Prostate gland (tissue), 2 donors: Measurements from ENCODE around the gene FGD5. TPM values are rescaled to one million over a fixed set of nuclear protein-coding genes. Genes with fewer than 3 reads are reported as not detected.

Source experiments
- DNase-seq: peaks from one replicate; pipeline ENCODE4 v3.0.0-alpha.2; 2019; ENCODE audit warnings: low spot score
- H3K27ac ChIP-seq, 2 donors: fragments of 200-600 bp; sonication (generic); 2 replicates each; pipeline ENCODE4 v1.5.1; 2017 to 2019
- H3K27me3 ChIP-seq: fragments of 200-600 bp; sonication (generic); replicated peaks from 2 replicates; pipeline ENCODE4 v1.5.1; 2019; ENCODE audit not compliant: insufficient read depth
- H3K36me3 ChIP-seq, 2 donors: fragments of 200-600 bp; sonication (generic); 1 replicate in 1 of 2; 2 replicates in 1 of 2; pipeline versions ENCODE4 v1.5.1 to v1.8.1; 2017 to 2019
- H3K4me1 ChIP-seq: fragments of 200-600 bp; sonication (generic); replicated peaks from 2 replicates; pipeline ENCODE4 v1.5.1; 2019
- H3K4me3 ChIP-seq, 2 donors: fragments of 200-600 bp; sonication (generic); 2 replicates each; pipeline ENCODE4 v1.5.1; 2017 to 2019
- H3K9me3 ChIP-seq: fragments of 200-600 bp; sonication (generic); 2 replicates; pipeline ENCODE4 v1.5.1; 2017
- POLR2A ChIP-seq: fragments of 450-650 bp; IDR thresholded peaks from one replicate; pipeline ENCODE4 v1.6.1; 2016; ENCODE audit warnings: antibody characterized with exemption, mild to moderate bottlenecking
- POLR2AphosphoS5 ChIP-seq: sonication (generic); formaldehyde crosslinking; IDR thresholded peaks from one replicate; pipeline ENCODE4 v1.6.1; 2017; ENCODE audit warnings: antibody characterized with exemption
- WGBS: methylation state at CpG from one replicate; pipeline ENCODE4 v1.1.5; 2018; 5-methylcytosine and 5-hydroxymethylcytosine counted together
- intact Hi-C: fragments of 100-400 bp; cut with DNase I; formaldehyde crosslinking; loops from one replicate; pipeline ENCODE4 v1.14.2; 2022
- total RNA-seq, 2 donors: library from RNA; depleted of rRNA; stranded (reverse); fragments of >200 nt; gene quantifications; one replicate each; pipeline ENCODE4 v1.1.0, GENCODE V29; 2016
- TF ChIP-seq, protein P1 (sequence below), 4 experiments: fragments of 200-600 bp in 2 of 4; fragments of 450-650 bp in 2 of 4; sonication (generic) in 2 of 4; IDR thresholded peaks; 1 replicate in 3 of 4; 2 replicates in 1 of 4; pipeline ENCODE4 v1.5.1; 2016 to 2019; ENCODE audit warnings: antibody characterized with exemption in 4 of 4, mild to moderate bottlenecking in 2 of 4, moderate library complexity in 2 of 4

FGD5 gene
- total RNA-seq, 2 donors from 2014 or later, result 4.5 to 15.8 TPM

DNA sequence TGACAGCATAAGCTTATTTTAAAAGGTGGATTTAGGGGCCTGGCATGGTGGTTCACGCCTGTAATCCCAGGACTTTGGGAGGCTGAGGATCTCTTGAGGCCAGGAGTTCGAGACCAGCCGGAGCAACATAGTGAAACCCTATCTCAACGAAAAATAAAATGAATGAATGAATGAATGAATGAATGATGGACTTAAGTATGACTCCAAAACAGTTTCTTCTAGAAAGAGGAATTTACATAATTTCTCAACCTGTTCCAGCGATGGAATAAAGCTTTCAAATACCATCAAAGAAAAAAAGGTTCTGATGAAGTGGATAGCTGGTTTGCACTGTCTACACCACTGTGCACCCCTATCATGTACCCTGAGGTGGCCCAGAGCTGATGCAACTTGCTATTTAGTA, 108.5 kb downstream of the FGD5 start:
- no peak for DNase-seq
- 90% methylated on average over 5 of the region's 5 CpGs for WGBS
- Histone ChIP-seq H3K27ac (no peak overlapping the region), H3K4me3 (no peak overlapping the region), H3K27me3 (no peaks in the 10 kb centered on the region), H3K9me3 (no peaks in the 10 kb centered on the region), H3K4me1 (no peaks in the 10 kb centered on the region), H3K36me3 (no peaks in the 10 kb centered on the region)
- intact Hi-C loops, result loop anchor here (5.0 to 10.0 kb wide), 2 partner anchors 115 to 277 kb away; partner anchors contain the start of gene CAPN7
- TF ChIP-seq POLR2AphosphoS5 (no peak), POLR2A (no peak)
- TF ChIP-seq, protein P1, sequence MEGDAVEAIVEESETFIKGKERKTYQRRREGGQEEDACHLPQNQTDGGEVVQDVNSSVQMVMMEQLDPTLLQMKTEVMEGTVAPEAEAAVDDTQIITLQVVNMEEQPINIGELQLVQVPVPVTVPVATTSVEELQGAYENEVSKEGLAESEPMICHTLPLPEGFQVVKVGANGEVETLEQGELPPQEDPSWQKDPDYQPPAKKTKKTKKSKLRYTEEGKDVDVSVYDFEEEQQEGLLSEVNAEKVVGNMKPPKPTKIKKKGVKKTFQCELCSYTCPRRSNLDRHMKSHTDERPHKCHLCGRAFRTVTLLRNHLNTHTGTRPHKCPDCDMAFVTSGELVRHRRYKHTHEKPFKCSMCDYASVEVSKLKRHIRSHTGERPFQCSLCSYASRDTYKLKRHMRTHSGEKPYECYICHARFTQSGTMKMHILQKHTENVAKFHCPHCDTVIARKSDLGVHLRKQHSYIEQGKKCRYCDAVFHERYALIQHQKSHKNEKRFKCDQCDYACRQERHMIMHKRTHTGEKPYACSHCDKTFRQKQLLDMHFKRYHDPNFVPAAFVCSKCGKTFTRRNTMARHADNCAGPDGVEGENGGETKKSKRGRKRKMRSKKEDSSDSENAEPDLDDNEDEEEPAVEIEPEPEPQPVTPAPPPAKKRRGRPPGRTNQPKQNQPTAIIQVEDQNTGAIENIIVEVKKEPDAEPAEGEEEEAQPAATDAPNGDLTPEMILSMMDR (IDR thresholded peaks at IDR 0.05), result no peak

DNA sequence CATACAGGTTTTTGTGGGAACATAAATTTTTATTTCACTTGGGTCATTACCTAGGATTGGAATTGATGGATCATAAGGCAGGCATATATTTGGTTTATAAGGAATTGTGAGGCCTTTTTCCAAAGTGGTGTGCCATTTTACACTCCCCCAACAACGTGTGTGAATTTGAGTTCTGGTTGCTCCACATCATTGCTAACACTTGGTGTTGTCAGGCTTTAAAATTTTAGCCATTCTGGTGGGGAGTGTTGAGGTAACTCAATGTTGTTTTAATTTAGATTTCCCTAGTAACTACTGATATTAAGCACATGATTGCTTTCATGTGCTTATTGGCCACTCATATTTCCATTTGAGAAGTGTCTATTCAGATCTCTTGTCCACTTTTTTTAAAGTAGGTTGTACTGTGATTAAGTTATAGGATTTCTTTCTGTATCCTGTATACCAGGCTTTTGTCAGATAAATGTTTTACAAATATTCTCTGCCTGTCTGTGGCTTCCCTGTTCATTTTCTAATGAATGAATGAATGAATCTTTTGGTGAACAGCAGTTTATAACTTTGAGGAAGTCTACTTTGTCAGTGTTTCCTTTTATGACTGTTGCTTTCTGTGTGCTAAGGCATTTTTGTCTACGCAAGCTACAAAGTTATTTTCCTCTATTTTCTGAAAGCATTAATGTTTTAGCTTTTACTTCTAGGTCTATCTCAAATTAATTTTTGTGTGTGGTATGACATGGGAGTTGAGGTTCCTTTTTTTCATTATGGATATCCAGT, 110.7 kb downstream of the FGD5 start:
- H3K9me3 ChIP-seq, result no peaks in the 10 kb centered on the region
- no peaks in the 10 kb centered on the region for H3K36me3 ChIP-seq
- H3K27me3 ChIP-seq, result no peaks in the 10 kb centered on the region
- 86% methylated on average over 2 of the region's 2 CpGs for WGBS
- no peaks in the 10 kb centered on the region for H3K4me1 ChIP-seq
- TF ChIP-seq, protein P1 (IDR thresholded peaks at IDR 0.05), result no peak
- TF ChIP-seq POLR2A (no peak), POLR2AphosphoS5 (no peak)
- no peak for DNase-seq
- intact Hi-C loops, result loop anchor here (5.0 to 10.0 kb wide), 2 partner anchors 113 to 275 kb away; partner anchors contain the start of gene CAPN7
- H3K4me3 ChIP-seq, result no peak overlapping the region
- no peak overlapping the region for H3K27ac ChIP-seq

DNA sequence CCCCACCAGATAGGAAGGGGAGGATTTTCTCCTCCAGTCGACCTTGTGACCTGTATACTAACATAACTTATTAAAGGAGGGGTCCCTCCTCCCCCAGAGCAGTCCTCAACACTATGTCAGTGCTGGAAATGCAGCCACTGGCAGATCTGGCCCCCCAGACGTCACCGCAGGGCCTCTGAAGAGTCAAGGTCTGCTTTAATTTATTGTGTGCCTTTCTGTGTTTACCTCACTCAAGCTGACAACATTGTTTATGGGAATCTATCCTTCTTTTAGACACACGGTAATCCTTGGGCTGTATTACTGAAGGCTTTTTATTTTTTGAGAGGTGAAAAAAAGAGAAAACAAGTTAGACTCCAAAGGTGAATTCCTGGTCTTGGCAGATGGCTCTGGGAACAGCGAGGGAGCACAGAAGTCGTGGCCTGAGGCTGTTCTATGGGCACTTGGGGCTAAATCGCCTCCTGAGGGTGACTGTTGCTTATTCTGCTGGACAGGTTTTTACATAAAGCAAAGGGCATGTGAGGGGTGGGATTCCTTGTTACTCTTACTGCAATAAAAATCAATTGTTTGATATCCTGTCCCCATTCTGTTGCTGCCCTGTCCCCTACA, 115.2 kb downstream of the FGD5 start:
- H3K27ac ChIP-seq, result no peak overlapping the region
- TF ChIP-seq, protein P1 (IDR thresholded peaks at IDR 0.05), result no peak
- TF ChIP-seq POLR2A, result no peak
- TF ChIP-seq POLR2AphosphoS5, result no peak
- no peaks in the 10 kb centered on the region for H3K27me3 ChIP-seq
- no peaks in the 10 kb centered on the region for H3K36me3 ChIP-seq
- WGBS, result 44% methylated on average over 7 of the region's 7 CpGs
- no peak overlapping the region for H3K4me3 ChIP-seq
- DNase-seq, result no peak
- H3K4me1 ChIP-seq, result no peaks in the 10 kb centered on the region
- no peaks in the 10 kb centered on the region for H3K9me3 ChIP-seq
- intact Hi-C loops, result no loop called here

- no peaks in the 10 kb centered on the region for H3K9me3 ChIP-seq
- no peaks in the 10 kb centered on the region for H3K4me1 ChIP-seq
- H3K27me3 ChIP-seq, result no peaks in the 10 kb centered on the region
- no peaks in the 10 kb centered on the region for H3K36me3 ChIP-seq
- no peak overlapping the region for H3K4me3 ChIP-seq
- intact Hi-C loops, result no loop called here
- no peak overlapping the region for H3K27ac ChIP-seq
- no peak for DNase-seq
- no peak for TF ChIP-seq POLR2AphosphoS5
- WGBS, result 93% methylated on average over 6 of the region's 6 CpGs
These were observed 117.0 kb downstream of the FGD5 start for GRCh38 chr3:14935592-14936345.

- Histone ChIP-seq H3K27me3 (no peaks in the 10 kb centered on the region), H3K27ac (no peak overlapping the region), H3K4me3 (no peak overlapping the region), H3K36me3 (peaks cover 0 to 5% of the 10 kb centered on the region in 2 donors), H3K9me3 (no peaks in the 10 kb centered on the region), H3K4me1 (no peaks in the 10 kb centered on the region)
- no peak for DNase-seq
- 87% methylated on average over 4 of the region's 4 CpGs for WGBS
- intact Hi-C loops, result no loop called here
- TF ChIP-seq, protein P1 (IDR thresholded peaks at IDR 0.05), result no peak
- TF ChIP-seq POLR2A, result no peak
These were observed 120.2 kb downstream of the FGD5 start for GRCh38 chr3:14938954-14939353.
